ENCODE data around the gene SLC22A12.
"Not testable (repeated sequence)": the region's sequence is repeated elsewhere in the genome, so short reads cannot be mapped to it uniquely, and the experiment has no call there.

The SLC22A12 gene

GRCh38 chr11:64590763-64591221 lies at the start of gene SLC22A12:
Gene SLC22A12 (plus strand): TSS chr11:64591220. CDS start chr11:64591557, 337 bp downstream.
- no peak for DNase-seq

GRCh38 chr11:64542172-64543125 lies 48.6 kb upstream of the SLC22A12 start:
- no peak for DNase-seq

- no peak for DNase-seq
Measured at GRCh38 chr11:64543818-64544217, 47.2 kb upstream of the SLC22A12 start.

GRCh38 chr11:64544616-64545296 lies 46.3 kb upstream of the SLC22A12 start:
- DNase-seq: no peak

- no peak for DNase-seq
Measured at GRCh38 chr11:64545619-64546018, 45.4 kb upstream of the SLC22A12 start.

GRCh38 chr11:64546176-64546575 lies 44.8 kb upstream of the SLC22A12 start:
- DNase-seq: no peak

- DNase-seq: no peak
Measured at GRCh38 chr11:64546600-64546999, 44.4 kb upstream of the SLC22A12 start.

- no peak for DNase-seq
Measured at GRCh38 chr11:64549969-64550368, 41.1 kb upstream of the SLC22A12 start.

GRCh38 chr11:64553554-64554201 lies 37.3 kb upstream of the SLC22A12 start:
- DNase-seq: peak; percentile 72

- DNase-seq: no peak
Measured at GRCh38 chr11:64556044-64556720, 34.8 kb upstream of the SLC22A12 start.

- no peak for DNase-seq
Measured at GRCh38 chr11:64556721-64557250, 34.2 kb upstream of the SLC22A12 start.

- peak; percentile 68 for DNase-seq
Measured at GRCh38 chr11:64558065-64558745, 32.8 kb upstream of the SLC22A12 start.

- peak; percentile 49 for DNase-seq
Measured at GRCh38 chr11:64558869-64559268, 32.2 kb upstream of the SLC22A12 start.

- DNase-seq: peak; percentile 58
Measured at GRCh38 chr11:64559351-64560138, 31.5 kb upstream of the SLC22A12 start.

GRCh38 chr11:64560139-64560771 lies 30.8 kb upstream of the SLC22A12 start:
- DNase-seq: peak; percentile 81

GRCh38 chr11:64560941-64561340 lies 30.1 kb upstream of the SLC22A12 start:
- no peak for DNase-seq

- DNase-seq: not testable (repeated sequence)
Measured at GRCh38 chr11:64561429-64561828, 29.6 kb upstream of the SLC22A12 start.

GRCh38 chr11:64561984-64562722 lies 28.9 kb upstream of the SLC22A12 start:
- DNase-seq: no peak

GRCh38 chr11:64562723-64563351 lies 28.2 kb upstream of the SLC22A12 start:
- no peak for DNase-seq

Data from islet precursor cell (in vitro differentiated cells).